MCF 10A (cell line): ENCODE measurements around the gene SMIM1. TPM values are rescaled to one million over a fixed set of nuclear protein-coding genes. Genes with fewer than 3 reads are reported as not detected.

Source experiments
- BruUV-seq: library from RNA; stranded (reverse); fragments of 400-500 nt; replicated peaks from 2 replicates; lab custom pipeline; 2021; lab: Mats Ljungman, UMichigan
- CTCF ChIA-PET: fragments of 300-600 bp; sonication (Branson Sonifier 250); formaldehyde crosslinking; extraction: SDS; loops from one replicate; lab custom pipeline; 2021; ENCODE audit warnings: antibody characterized with exemption, inconsistent platforms; lab: Yijun Ruan, JAX
- POLR2A ChIA-PET: fragments of 300-600, 350-650 bp; sonication (Branson Sonifier 250); formaldehyde crosslinking; extraction: SDS; loops from one replicate; lab custom pipeline; 2020; ENCODE audit warnings: antibody characterized with exemption, inconsistent platforms; lab: Yijun Ruan, JAX
- DNase-seq: peaks from one replicate; pipeline ENCODE4 v3.0.0-alpha.2; 2018; ENCODE audit not compliant: unreplicated experiment
- H3K27ac Mint-ChIP-seq: one replicate; pipeline ENCODE4 v1.8.0; 2022; ENCODE audit warnings: mild to moderate bottlenecking, low read depth, mixed read lengths; ENCODE audit not compliant: unreplicated experiment
- H3K27me3 Mint-ChIP-seq: one replicate; pipeline ENCODE4 v1.8.0; 2022; ENCODE audit warnings: mixed read lengths; ENCODE audit not compliant: insufficient read depth, unreplicated experiment
- H3K36me3 Mint-ChIP-seq: one replicate; pipeline ENCODE4 v1.8.0; 2022; ENCODE audit warnings: mild to moderate bottlenecking, moderate library complexity, mixed read lengths; ENCODE audit not compliant: insufficient read depth, unreplicated experiment
- H3K4me1 Mint-ChIP-seq: one replicate; pipeline ENCODE4 v1.8.0; 2022; ENCODE audit warnings: mixed read lengths; ENCODE audit not compliant: insufficient read depth, unreplicated experiment
- H3K4me3 Mint-ChIP-seq: one replicate; pipeline ENCODE4 v1.8.0; 2022; ENCODE audit warnings: mild to moderate bottlenecking, moderate library complexity, mixed read lengths; ENCODE audit not compliant: unreplicated experiment
- H3K9me3 Mint-ChIP-seq: one replicate; pipeline ENCODE4 v1.8.0; 2022; ENCODE audit warnings: mixed read lengths; ENCODE audit not compliant: unreplicated experiment
- CTCF ChIP-seq: fragments of 200-600 bp; IDR thresholded peaks from one replicate; pipeline ENCODE4 v1.8.0; 2022; ENCODE audit warnings: antibody characterized with exemption, mild to moderate bottlenecking; ENCODE audit not compliant: unreplicated experiment
- intact Hi-C: fragments of 100-400 bp; cut with micrococcal nuclease; formaldehyde crosslinking; loops from 2 replicates; pipeline ENCODE4 v1.14.1; 2022
- total RNA-seq: library from RNA; stranded (reverse); gene quantifications from 2 replicates; pipeline ENCODE4 v1.2.3, GENCODE V29; 2022

SMIM1 gene
- total RNA-seq, 1 experiment from 2014 or later = not detected

- no peaks in the 10 kb centered on the region for H3K9me3 Mint-ChIP-seq
- no peak for DNase-seq
- H3K27me3 Mint-ChIP-seq = no peaks in the 10 kb centered on the region
- intact Hi-C loops = no loop called here
- no TSS peak for BruUV-seq
- no peak for TF ChIP-seq CTCF
- H3K4me3 Mint-ChIP-seq = no peak overlapping the region
- ChIA-PET POLR2A (interaction anchor here (0.6 to 1.0 kb wide), 2 partner anchors 9 to 12 kb away, joined by 3 read pairs; no protein-coding TSS in a partner anchor), CTCF (no interaction called here)
- H3K4me1 Mint-ChIP-seq = no peaks in the 10 kb centered on the region
- no peaks in the 10 kb centered on the region for H3K36me3 Mint-ChIP-seq
- H3K27ac Mint-ChIP-seq = no peak overlapping the region
Measured at GRCh38 chr1:3729594-3730542, 42.7 kb upstream of the SMIM1 start.

GRCh38 chr1:3730543-3731247, 41.9 kb upstream of the SMIM1 start:
- intact Hi-C loops = no loop called here
- CTCF ChIA-PET = interaction anchor here (0.8 kb wide), 1 partner anchor 115 kb away, joined by 3 read pairs; no protein-coding TSS in a partner anchor
- Mint-ChIP-seq H3K4me1 (no peaks in the 10 kb centered on the region), H3K36me3 (peaks cover under 1% of the 10 kb centered on the region), H3K4me3 (no peak overlapping the region), H3K9me3 (no peaks in the 10 kb centered on the region), H3K27ac (no peak overlapping the region), H3K27me3 (no peaks in the 10 kb centered on the region)
- BruUV-seq = no TSS peak
- TF ChIP-seq CTCF = no peak
- POLR2A ChIA-PET = interaction anchor here (0.6 to 1.0 kb wide), 2 partner anchors 10 to 13 kb away, joined by 3 read pairs; no protein-coding TSS in a partner anchor
- no peak for DNase-seq

GRCh38 chr1:3731583-3732433, 40.7 kb upstream of the SMIM1 start:
- POLR2A ChIA-PET = no interaction called here
- no peak overlapping the region for H3K27ac Mint-ChIP-seq
- no peaks in the 10 kb centered on the region for H3K9me3 Mint-ChIP-seq
- intact Hi-C loops = no loop called here
- CTCF ChIA-PET = interaction anchor here (0.8 kb wide), 1 partner anchor 116 kb away, joined by 3 read pairs; no protein-coding TSS in a partner anchor
- H3K4me1 Mint-ChIP-seq = no peaks in the 10 kb centered on the region
- H3K4me3 Mint-ChIP-seq = no peak overlapping the region
- no TSS peak for BruUV-seq
- TF ChIP-seq CTCF = no peak
- no peaks in the 10 kb centered on the region for H3K27me3 Mint-ChIP-seq
- H3K36me3 Mint-ChIP-seq = peaks cover 11% of the 10 kb centered on the region
- no peak for DNase-seq
